Body of pancreas (tissue), 4 donors: Measurements from ENCODE around the gene TMOD1.
A peak's percentile ranks its signal among the peaks of the same experiment; 100 is the strongest.

Source experiments
- POLR2A ChIP-seq, 3 donors: fragments of 450-650 bp; IDR thresholded peaks; one replicate each; pipeline ENCODE4 v1.6.1; 2016; ENCODE audit warnings: antibody characterized with exemption in 3 of 3, mild to moderate bottlenecking in 2 of 3
- TF ChIP-seq, protein P1 (sequence below), 7 experiments: fragments of 450-650 bp in 4 of 7; fragments of 200-600 bp in 3 of 7; sonication (generic) in 3 of 7; IDR thresholded peaks; one replicate each; pipeline ENCODE4 v1.5.1; 2016 to 2019; ENCODE audit warnings: antibody characterized with exemption in 7 of 7

DNA sequence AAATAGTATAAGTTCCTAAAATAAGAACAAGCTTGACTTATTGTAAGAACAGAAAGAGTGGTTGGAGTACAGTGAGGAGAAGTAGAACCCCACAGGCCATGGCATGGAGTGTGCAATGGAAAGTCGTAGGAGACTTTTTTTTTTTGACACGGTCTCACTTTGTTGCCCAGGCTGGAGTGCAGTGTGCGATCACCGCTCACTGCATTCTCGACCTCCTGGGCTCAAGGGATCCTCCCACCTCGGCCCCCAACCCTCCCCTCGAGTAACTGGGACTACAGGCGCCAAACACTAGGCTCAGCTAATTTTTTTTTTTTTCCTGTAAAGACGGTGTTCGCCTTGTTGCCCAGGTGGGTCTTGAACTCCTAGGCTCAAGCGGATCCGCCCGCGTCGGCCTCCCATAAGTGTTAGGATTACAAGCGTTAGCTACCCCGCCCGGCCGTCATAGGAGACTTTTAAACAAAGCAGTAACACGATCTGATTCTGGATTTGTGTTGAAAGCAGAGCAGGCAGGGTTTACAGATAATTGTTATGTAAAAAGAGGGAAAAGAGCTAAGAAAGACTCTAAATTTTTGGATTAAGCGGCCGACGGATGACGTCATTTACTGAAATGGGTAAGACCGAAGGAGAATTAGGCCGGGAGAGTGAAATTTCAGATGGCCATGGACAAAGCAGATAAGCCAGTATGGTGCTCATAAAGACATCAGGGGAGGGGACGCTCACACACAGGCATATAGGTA, 130.9 kb downstream of the TMOD1 start:
- TF ChIP-seq, protein P1, sequence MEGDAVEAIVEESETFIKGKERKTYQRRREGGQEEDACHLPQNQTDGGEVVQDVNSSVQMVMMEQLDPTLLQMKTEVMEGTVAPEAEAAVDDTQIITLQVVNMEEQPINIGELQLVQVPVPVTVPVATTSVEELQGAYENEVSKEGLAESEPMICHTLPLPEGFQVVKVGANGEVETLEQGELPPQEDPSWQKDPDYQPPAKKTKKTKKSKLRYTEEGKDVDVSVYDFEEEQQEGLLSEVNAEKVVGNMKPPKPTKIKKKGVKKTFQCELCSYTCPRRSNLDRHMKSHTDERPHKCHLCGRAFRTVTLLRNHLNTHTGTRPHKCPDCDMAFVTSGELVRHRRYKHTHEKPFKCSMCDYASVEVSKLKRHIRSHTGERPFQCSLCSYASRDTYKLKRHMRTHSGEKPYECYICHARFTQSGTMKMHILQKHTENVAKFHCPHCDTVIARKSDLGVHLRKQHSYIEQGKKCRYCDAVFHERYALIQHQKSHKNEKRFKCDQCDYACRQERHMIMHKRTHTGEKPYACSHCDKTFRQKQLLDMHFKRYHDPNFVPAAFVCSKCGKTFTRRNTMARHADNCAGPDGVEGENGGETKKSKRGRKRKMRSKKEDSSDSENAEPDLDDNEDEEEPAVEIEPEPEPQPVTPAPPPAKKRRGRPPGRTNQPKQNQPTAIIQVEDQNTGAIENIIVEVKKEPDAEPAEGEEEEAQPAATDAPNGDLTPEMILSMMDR (IDR thresholded peaks at IDR 0.05), result peak in 1 of 7 experiments; percentile 9
- no peak for TF ChIP-seq POLR2A (IDR thresholded peaks at IDR 0.05)
